ES-I3 (cell line): ENCODE data around the gene MTIF2.
"Not testable (repeated sequence)": the region's sequence is repeated elsewhere in the genome, so short reads cannot be mapped to it uniquely, and the experiment has no call there.

Experiments used
- H3K36me3 ChIP-seq: 2 replicates; pipeline ENCODE4 v1.6.1; 2013; ENCODE audit warnings: mild to moderate bottlenecking, low read length, control low read depth, moderate library complexity; ENCODE audit not compliant: insufficient read depth
- H3K4me1 ChIP-seq: 2 replicates; pipeline ENCODE4 v1.6.1; 2013; ENCODE audit warnings: mild to moderate bottlenecking, control low read depth, low read length; ENCODE audit not compliant: insufficient read depth
- H3K9ac ChIP-seq: 2 replicates; pipeline ENCODE4 v1.6.1; 2013; ENCODE audit warnings: low read depth, mild to moderate bottlenecking, low read length, moderate library complexity
- H3K9me3 ChIP-seq: 2 replicates; pipeline ENCODE4 v1.6.1; 2013; ENCODE audit warnings: mild to moderate bottlenecking, low read length, moderate library complexity; ENCODE audit not compliant: control insufficient read depth, insufficient read depth

Gene MTIF2

GRCh38 chr2:55274346-55274745 is 5.3 kb upstream of the MTIF2 start:
- H3K36me3 ChIP-seq, H3K9ac ChIP-seq, H3K4me1 ChIP-seq, H3K9me3 ChIP-seq: not testable (repeated sequence)

DNA sequence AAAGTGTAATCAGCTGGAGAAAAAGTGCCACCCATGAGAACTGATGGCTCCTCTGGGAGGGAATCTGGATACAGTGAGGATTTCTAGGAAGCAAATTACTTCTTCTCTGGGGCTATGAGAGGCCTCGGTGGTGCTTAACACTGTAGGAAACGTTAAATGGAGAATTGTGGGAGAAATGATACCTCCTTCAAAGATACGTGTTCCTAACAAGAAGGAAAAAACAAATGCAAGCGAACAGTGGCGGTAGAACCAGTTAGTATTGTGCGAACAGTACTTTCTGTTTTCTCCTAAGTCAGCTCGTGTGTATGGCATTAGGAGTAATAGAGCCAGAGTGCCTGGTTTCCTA is 587 bp upstream of the MTIF2 start:
- no peaks in the 10 kb centered on the region for H3K4me1 ChIP-seq
- H3K36me3 ChIP-seq: no peaks in the 10 kb centered on the region
- H3K9me3 ChIP-seq: no peaks in the 10 kb centered on the region
- H3K9ac ChIP-seq: peak overlapping the region; percentile 80

- no peaks in the 10 kb centered on the region for H3K4me1 ChIP-seq
- peaks cover 5% of the 10 kb centered on the region for H3K36me3 ChIP-seq
- H3K9me3 ChIP-seq: no peaks in the 10 kb centered on the region
- H3K9ac ChIP-seq: peak overlapping the region; percentile 80
Measured at GRCh38 chr2:55268288-55268906, 634 bp downstream of the MTIF2 start.

- H3K9me3 ChIP-seq, H3K4me1 ChIP-seq, H3K36me3 ChIP-seq, H3K9ac ChIP-seq: not testable (repeated sequence)
Measured at GRCh38 chr2:55259586-55259985, 9.4 kb downstream of the MTIF2 start.

DNA sequence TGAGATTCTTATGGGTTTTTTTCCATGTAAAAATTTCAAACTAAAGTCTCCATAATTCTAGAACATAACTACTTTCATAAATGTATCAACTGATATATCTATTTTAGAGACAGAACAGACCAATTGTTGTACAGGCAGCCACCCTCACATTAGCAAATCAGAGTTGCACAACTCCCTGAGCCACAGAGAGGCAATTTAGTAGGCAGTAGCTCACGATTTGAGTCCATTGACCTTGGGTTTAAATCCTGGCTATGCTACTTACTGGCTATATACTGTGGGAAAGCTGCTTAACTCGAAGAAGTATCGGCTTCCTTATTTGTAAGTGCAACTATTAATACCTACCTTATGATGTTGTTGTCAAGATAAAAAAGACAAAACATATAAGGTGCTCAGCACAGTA is 16.2 kb downstream of the MTIF2 start:
- H3K36me3 ChIP-seq: peaks cover 8% of the 10 kb centered on the region; the same call in 1 of the 2 replicates
- H3K4me1 ChIP-seq: no peaks in the 10 kb centered on the region
- H3K9ac ChIP-seq: no peak overlapping the region
- H3K9me3 ChIP-seq: no peaks in the 10 kb centered on the region

DNA sequence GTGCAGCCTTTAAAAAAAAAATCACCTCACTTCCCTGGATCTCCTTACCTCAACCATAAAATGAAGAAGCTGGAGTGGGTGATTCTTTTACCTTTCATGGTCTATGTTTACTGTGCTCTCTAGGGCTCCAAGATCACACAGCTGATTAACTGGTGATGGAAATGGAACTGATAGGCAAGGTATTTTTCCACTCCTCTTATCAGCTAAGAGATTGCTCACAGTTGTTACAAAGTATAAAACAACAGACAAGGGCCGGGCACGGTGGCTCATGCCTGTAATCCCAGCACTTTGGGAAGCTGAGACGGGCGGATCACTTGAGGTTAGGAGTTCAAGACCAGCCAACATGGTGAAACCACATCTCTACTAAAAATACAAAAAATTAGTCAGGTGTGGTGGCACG is 22.0 kb downstream of the MTIF2 start:
- peaks cover 18% of the 10 kb centered on the region for H3K36me3 ChIP-seq
- H3K9me3 ChIP-seq: no peaks in the 10 kb centered on the region

DNA sequence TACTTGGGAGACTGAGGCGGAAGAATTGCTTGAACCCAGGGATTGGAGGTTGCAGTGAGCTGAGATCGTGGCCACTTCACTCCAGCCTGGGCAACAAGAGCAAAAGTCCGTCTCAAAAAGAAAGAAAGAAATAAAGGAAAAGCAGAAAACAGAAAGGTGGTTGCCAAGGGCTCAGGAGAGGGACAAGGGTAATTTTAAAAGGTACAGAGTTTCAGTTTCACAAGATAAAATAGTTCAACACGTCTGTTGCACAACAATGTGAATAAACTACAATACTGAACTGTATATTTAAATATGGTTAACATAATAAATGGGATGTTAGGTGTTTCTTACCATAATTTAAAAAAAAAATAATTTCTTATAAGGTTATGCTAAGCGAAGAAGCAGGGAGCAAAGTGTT is 23.6 kb downstream of the MTIF2 start:
- no peaks in the 10 kb centered on the region for H3K9me3 ChIP-seq
- no peak overlapping the region for H3K9ac ChIP-seq
- peaks cover 18% of the 10 kb centered on the region for H3K36me3 ChIP-seq
- H3K4me1 ChIP-seq: no peaks in the 10 kb centered on the region

More for the DNA sequence above, 22.0 kb downstream of the MTIF2 start:
- Histone ChIP-seq H3K4me1 (no peaks in the 10 kb centered on the region), H3K9ac (no peak overlapping the region)

GRCh38 chr2:55242617-55243016 is 26.4 kb downstream of the MTIF2 start:
- H3K9me3 ChIP-seq: no peaks in the 10 kb centered on the region
- no peaks in the 10 kb centered on the region for H3K4me1 ChIP-seq
- H3K9ac ChIP-seq: no peak overlapping the region
- peaks cover 11% of the 10 kb centered on the region for H3K36me3 ChIP-seq

DNA sequence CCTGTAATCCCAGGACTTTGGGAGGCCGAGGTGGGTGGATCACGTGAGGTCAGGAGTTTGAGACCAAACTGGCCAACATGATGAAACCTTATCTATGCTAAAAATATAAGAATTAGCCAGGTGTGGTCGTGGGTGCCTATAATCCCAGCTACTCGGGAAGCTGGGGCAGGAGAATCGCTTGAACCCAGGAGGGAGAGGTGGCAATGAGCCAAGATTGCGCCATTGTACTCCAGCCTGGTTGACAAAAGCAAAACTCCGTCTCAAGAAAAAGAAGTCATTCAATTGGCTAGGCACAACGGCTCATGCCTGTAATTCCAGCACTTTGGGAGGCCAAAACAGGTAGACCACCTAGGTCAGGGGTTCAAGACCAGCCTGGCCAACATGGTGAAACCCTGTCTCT is 27.4 kb downstream of the MTIF2 start:
- not testable (repeated sequence) for H3K36me3 ChIP-seq, H3K9me3 ChIP-seq, H3K9ac ChIP-seq, H3K4me1 ChIP-seq

DNA sequence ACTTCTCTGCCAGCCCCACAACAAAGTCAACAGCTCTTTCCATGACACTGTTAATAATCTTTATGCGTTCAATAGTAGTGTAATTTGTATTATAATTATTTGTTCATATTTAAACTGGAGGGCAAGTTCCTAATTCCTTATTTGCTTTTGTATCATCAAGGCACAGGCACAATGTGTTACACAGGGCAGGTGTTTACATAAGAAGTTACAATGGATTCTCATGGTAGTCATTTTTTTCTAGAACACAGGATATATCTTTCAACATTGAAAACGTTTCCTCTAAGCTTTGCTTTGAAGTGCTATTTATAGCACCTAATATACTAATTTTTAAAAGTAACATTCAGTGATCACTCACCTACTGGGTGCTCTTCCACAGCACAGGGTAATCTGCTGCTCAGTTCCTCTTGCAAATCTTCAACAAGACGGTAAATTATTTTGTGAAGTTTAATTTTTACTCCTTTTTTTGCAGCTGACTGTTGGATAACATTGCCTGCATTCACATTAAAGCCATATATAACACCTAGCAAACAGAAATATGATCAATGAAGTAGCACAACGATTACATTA is 29.3 kb downstream of the MTIF2 start:
- Histone ChIP-seq H3K9me3 (no peaks in the 10 kb centered on the region), H3K4me1 (no peaks in the 10 kb centered on the region), H3K36me3 (peaks cover 10% of the 10 kb centered on the region), H3K9ac (no peak overlapping the region)

GRCh38 chr2:55236992-55237543 is 32.0 kb downstream of the MTIF2 start:
- Histone ChIP-seq H3K9me3 (no peaks in the 10 kb centered on the region), H3K9ac (no peak overlapping the region), H3K4me1 (no peaks in the 10 kb centered on the region), H3K36me3 (peaks cover 25% of the 10 kb centered on the region)

- Histone ChIP-seq H3K9ac (no peak overlapping the region), H3K4me1 (no peaks in the 10 kb centered on the region), H3K36me3 (peaks cover 25% of the 10 kb centered on the region), H3K9me3 (no peaks in the 10 kb centered on the region)
Measured at GRCh38 chr2:55235724-55236538, 33.1 kb downstream of the MTIF2 start.

- peak overlapping the region; percentile 95 for H3K9ac ChIP-seq
- no peaks in the 10 kb centered on the region for H3K4me1 ChIP-seq
- peaks cover 25% of the 10 kb centered on the region for H3K36me3 ChIP-seq
- H3K9me3 ChIP-seq: no peaks in the 10 kb centered on the region
Measured at GRCh38 chr2:55233658-55233940, 35.4 kb downstream of the MTIF2 start.

DNA sequence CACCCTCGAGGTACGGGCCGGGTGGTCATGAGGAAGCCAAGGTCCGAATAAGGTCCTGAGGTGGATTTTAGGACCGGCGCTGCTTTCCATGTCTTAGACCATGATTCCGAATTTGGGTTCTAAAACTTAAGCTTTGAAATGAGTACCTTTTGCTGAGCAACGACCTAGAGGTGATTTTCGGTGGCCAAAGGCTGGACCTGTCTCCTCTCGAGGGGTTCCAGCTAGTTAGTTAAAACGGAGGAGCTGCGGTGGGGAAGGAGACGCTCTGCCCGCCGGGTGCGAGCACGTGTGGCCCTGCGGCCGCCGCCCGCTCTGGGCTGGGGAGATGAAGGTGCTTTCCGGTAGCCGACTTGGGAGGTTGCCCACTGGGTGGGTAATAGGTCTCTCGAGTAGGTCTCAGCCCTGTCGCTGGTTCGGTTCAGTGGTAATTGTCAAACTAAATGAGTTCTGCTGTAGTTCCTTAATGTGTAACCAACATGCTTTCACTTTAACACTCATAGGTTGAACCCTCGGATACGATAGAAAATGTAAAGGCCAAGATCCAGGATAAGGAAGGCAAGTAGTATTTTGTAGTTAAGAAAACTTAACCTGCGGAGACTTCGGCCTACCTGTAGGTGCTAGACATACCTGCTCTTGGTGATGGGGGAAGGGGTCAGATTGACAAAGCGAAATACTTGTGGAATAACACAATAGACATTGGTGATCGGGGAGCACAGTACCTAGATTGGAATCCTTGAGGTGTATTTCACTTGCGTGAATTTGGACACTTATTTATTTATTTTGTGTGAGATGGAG is 36.0 kb downstream of the MTIF2 start:
- Histone ChIP-seq H3K4me1 (no peaks in the 10 kb centered on the region), H3K9me3 (no peaks in the 10 kb centered on the region), H3K9ac (peak overlapping the region; percentile 95), H3K36me3 (peaks cover 25% of the 10 kb centered on the region)
